GM12864 (cell line): ENCODE measurements around the gene CYP1A1.

Experiments
- DNase-seq: peaks from one replicate; pipeline ENCODE4 v3.0.0-alpha.2; 2011; ENCODE audit warnings: low read depth
- H3K4me3 ChIP-seq: 2 replicates; pipeline ENCODE4 v1.5.1; 2011; ENCODE audit warnings: mild to moderate bottlenecking, low read depth, low read length, control low read depth
- CTCF ChIP-seq: IDR thresholded peaks from 2 replicates; pipeline ENCODE4 v1.5.1; 2011; ENCODE audit warnings: low read depth, mild to moderate bottlenecking, moderate library complexity, low read length, control low read depth, inconsistent platforms; ENCODE audit errors: missing control alignments

The CYP1A1 gene

GRCh38 chr15:74768099-74768770 is 42.9 kb upstream of the CYP1A1 start:
- no peak overlapping the region for H3K4me3 ChIP-seq
- no peak for DNase-seq
- no peak for TF ChIP-seq CTCF

DNA sequence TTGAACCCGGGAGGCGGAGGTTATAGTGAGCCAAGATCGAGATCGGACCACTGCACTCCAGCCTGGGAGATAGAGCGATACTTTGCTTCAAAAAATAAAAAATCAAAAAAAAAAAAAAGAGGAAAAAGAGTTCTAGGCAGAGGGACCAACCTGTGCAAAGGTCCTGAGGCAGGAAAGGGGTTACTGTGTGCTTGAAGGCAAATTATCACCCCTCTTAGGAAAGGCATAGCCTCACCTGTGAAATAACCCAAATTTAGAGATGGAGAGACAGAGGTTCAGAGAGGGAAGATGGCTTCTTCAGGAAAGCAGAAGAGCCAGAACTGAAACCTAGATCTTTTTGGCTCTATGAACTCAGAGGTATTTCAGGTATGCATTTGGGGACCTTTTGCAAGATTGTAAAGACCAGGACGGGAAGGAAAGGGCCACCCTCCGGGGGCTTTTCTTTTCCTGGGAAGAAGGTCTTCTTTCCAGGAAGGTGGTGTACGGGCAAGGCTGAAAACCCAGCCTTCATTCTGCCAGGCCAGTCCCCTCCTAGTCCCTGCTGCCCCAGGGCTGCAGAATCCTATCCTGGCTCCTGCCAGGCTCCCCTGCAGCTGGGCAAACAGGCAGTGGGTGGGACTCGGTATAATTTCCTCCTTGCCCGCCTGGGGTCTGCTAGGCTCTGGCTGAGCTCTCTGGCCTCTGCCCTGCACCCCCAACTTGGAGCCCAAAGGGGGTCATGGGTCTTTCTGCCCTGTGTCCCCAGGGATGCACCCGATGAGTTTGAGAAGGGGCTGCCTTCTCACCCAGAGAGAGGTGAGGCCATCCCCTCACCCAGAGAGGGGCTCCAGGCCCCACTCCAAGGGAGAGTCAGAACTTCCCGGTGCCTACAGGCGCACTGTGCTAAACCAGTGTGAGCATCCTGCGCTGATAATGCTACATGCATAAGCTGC is 42.1 kb upstream of the CYP1A1 start:
- H3K4me3 ChIP-seq, result no peak overlapping the region
- DNase-seq, result no peak
- no peak for TF ChIP-seq CTCF

- no peak overlapping the region for H3K4me3 ChIP-seq
- DNase-seq, result no peak
- no peak for TF ChIP-seq CTCF
Measured at GRCh38 chr15:74763416-74763815, 38.1 kb upstream of the CYP1A1 start.

- H3K4me3 ChIP-seq, result no peak overlapping the region
- TF ChIP-seq CTCF, result no peak
- DNase-seq, result no peak
Measured at GRCh38 chr15:74762791-74763150, 37.4 kb upstream of the CYP1A1 start.

- no peak overlapping the region for H3K4me3 ChIP-seq
- DNase-seq, result no peak
- TF ChIP-seq CTCF, result no peak
Measured at GRCh38 chr15:74758736-74759135, 33.4 kb upstream of the CYP1A1 start.

DNA sequence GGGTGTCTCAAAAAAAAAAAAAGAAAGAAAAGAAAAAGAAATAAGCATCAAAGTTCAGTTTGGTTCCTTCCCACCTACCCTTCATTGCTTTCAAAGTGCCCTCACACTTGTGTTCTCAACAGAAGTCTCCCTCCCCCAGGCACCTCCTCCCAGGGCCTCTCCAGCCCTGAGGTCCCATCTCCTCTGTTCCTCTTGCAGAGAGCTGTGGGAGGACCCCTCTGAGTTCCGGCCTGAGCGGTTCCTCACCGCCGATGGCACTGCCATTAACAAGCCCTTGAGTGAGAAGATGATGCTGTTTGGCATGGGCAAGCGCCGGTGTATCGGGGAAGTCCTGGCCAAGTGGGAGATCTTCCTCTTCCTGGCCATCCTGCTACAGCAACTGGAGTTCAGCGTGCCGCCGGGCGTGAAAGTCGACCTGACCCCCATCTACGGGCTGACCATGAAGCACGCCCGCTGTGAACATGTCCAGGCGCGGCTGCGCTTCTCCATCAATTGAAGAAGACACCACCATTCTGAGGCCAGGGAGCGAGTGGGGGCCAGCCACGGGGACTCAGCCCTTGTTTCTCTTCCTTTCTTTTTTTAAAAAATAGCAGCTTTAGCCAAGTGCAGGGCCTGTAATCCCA is 29.4 kb upstream of the CYP1A1 start:
- TF ChIP-seq CTCF, result no peak
- H3K4me3 ChIP-seq, result no peak overlapping the region
- DNase-seq, result no peak
